Fibroblast of lung (primary cell): Measurements from ENCODE around the gene TMEM63B. TPM values are rescaled to one million over a fixed set of nuclear protein-coding genes. Genes with fewer than 3 reads are reported as not detected.
A peak's percentile ranks its signal among the peaks of the same experiment; 100 is the strongest.

Source experiments
- DNase-seq, 2 donors: peaks; one replicate each; pipeline versions ENCODE4 v3.0.0 to v3.0.0-alpha.2; 2010; ENCODE audit warnings: low read depth in 2 of 2
- H2AFZ ChIP-seq: 2 replicates; pipeline ENCODE4 v1.5.1; 2012; ENCODE audit warnings: low read length, control low read depth, inconsistent platforms
- H3K27ac ChIP-seq: 2 replicates; pipeline ENCODE4 v1.5.1; 2011; ENCODE audit warnings: low read length, control low read depth; ENCODE audit not compliant: insufficient read depth
- H3K27me3 ChIP-seq: 2 replicates; pipeline ENCODE4 v1.5.1; 2011; ENCODE audit warnings: mild to moderate bottlenecking, low read length; ENCODE audit not compliant: control insufficient read depth, insufficient read depth
- H3K36me3 ChIP-seq: 2 replicates; pipeline ENCODE4 v1.5.1; 2011; ENCODE audit warnings: low read length; ENCODE audit not compliant: control insufficient read depth, insufficient read depth
- H3K4me1 ChIP-seq: 2 replicates; pipeline ENCODE4 v1.5.1; 2011; ENCODE audit warnings: low read length; ENCODE audit not compliant: control insufficient read depth, insufficient read depth; ENCODE audit errors: extremely low read depth
- H3K4me2 ChIP-seq: 2 replicates; pipeline ENCODE4 v1.5.1; 2011; ENCODE audit warnings: low read length, control low read depth; ENCODE audit not compliant: insufficient read depth; ENCODE audit errors: extremely low read depth
- H3K4me3 ChIP-seq, 4 experiments: fragments of 200-600 bp in 1 of 4; sonication (generic) in 1 of 4; replicated peaks in 1 of 4; 2 replicates each; pipeline ENCODE4 v1.5.1; 2011 to 2016; ENCODE audit warnings: low read length in 4 of 4, low read depth in 3 of 4, mild to moderate bottlenecking in 3 of 4, control low read depth in 2 of 4, inconsistent platforms in 1 of 4, mixed read lengths in 1 of 4; ENCODE audit not compliant: insufficient read depth in 1 of 4; ENCODE audit errors: control extremely low read depth in 1 of 4
- H3K79me2 ChIP-seq: 2 replicates; pipeline ENCODE4 v1.5.1; 2012; ENCODE audit warnings: mild to moderate bottlenecking, low read length, inconsistent platforms; ENCODE audit not compliant: control insufficient read depth, insufficient read depth
- H3K9ac ChIP-seq: 2 replicates; pipeline ENCODE4 v1.5.1; 2011; ENCODE audit warnings: mild to moderate bottlenecking, low read length, control low read depth; ENCODE audit not compliant: insufficient read depth
- H3K9me3 ChIP-seq: 2 replicates; pipeline ENCODE4 v1.5.1; 2012; ENCODE audit warnings: low read depth, low read length; ENCODE audit not compliant: control insufficient read depth, insufficient read depth
- H4K20me1 ChIP-seq: 2 replicates; pipeline ENCODE4 v1.5.1; 2011; ENCODE audit warnings: low read length; ENCODE audit not compliant: control insufficient read depth, insufficient read depth; ENCODE audit errors: extremely low read depth
- CTCF ChIP-seq, 2 donors: IDR thresholded peaks in 1 of 2; conservative IDR thresholded peaks in 1 of 2; 1 replicate in 1 of 2; 2 replicates in 1 of 2; pipeline ENCODE4 v1.5.1; 2011 to 2012; ENCODE audit warnings: low read length in 2 of 2, control low read depth in 1 of 2, inconsistent platforms in 1 of 2, low read depth in 1 of 2, mild to moderate bottlenecking in 1 of 2
- EZH2 ChIP-seq: IDR thresholded peaks from 2 replicates; pipeline ENCODE4 v1.5.1; 2012; ENCODE audit warnings: low read length, control low read depth, mild to moderate bottlenecking; ENCODE audit errors: missing control alignments
- polyA plus RNA-seq, 2 donors: library from polyadenylated mRNA; depleted of rRNA in 1 of 2; stranded (reverse) in 1 of 2; unstranded in 1 of 2; fragments of >200 nt; gene quantifications; 2 replicates each; pipeline ENCODE4 v1.2.1, GENCODE V29; 2011 to 2012; ENCODE audit warnings: missing spikeins in 1 of 2
- total RNA-seq: library from RNA; depleted of rRNA; stranded (reverse); fragments of >200 nt; gene quantifications from 2 replicates; pipeline ENCODE4 v1.2.1, GENCODE V29; 2014

The TMEM63B gene
- total and polyA plus RNA-seq, 2 donors (not counting 1 experiment from before 2014, with no cell fraction given), result 32.2 to 42.1 TPM

GRCh38 chr6:44133003-44133931 lies 5.9 kb downstream of the TMEM63B start:
- peaks cover 8% of the 10 kb centered on the region for H3K79me2 ChIP-seq
- no peak for TF ChIP-seq EZH2
- peak; percentile 8 to 9 for TF ChIP-seq CTCF (conservative IDR thresholded peaks at IDR 0.05 in 1 of 2, IDR thresholded peaks at IDR 0.05 in 1 of 2; ENCODE audit: low read depth in 1 of 2, low read length in 2 of 2)
- H3K4me2 ChIP-seq, result peak overlapping the region; percentile 32
- H3K27me3 ChIP-seq, result no peaks in the 10 kb centered on the region
- peaks cover 8% of the 10 kb centered on the region for H3K36me3 ChIP-seq
- H3K27ac ChIP-seq, result no peak overlapping the region
- H2AFZ ChIP-seq, result peak overlapping the region; percentile 34
- H3K4me3 ChIP-seq, result peak overlapping the region in 1 of 4 experiments; percentile 14
- H3K9ac ChIP-seq, result no peak overlapping the region
- no peaks in the 10 kb centered on the region for H4K20me1 ChIP-seq
- peak; percentile 13 to 39 for DNase-seq
- H3K4me1 ChIP-seq, result peaks cover 7% of the 10 kb centered on the region
- no peaks in the 10 kb centered on the region for H3K9me3 ChIP-seq

GRCh38 chr6:44133981-44134711 lies 6.8 kb downstream of the TMEM63B start:
- Histone ChIP-seq H3K9ac (no peak overlapping the region), H2AFZ (no peak overlapping the region), H3K36me3 (peaks cover 8% of the 10 kb centered on the region), H3K9me3 (no peaks in the 10 kb centered on the region), H3K27me3 (no peaks in the 10 kb centered on the region), H3K79me2 (peaks cover 3% of the 10 kb centered on the region), H3K4me1 (peaks cover 3% of the 10 kb centered on the region), H4K20me1 (no peaks in the 10 kb centered on the region), H3K27ac (no peak overlapping the region), H3K4me2 (no peak overlapping the region), H3K4me3 (no peak overlapping the region)
- TF ChIP-seq EZH2 (no peak), CTCF (conservative IDR thresholded peaks at IDR 0.05 in 1 of 2, IDR thresholded peaks at IDR 0.05 in 1 of 2; ENCODE audit: low read depth in 1 of 2, low read length in 2 of 2) (no peak)
- DNase-seq, result no peak

- Histone ChIP-seq H3K9ac (no peak overlapping the region), H3K27me3 (no peaks in the 10 kb centered on the region), H3K9me3 (no peaks in the 10 kb centered on the region), H2AFZ (no peak overlapping the region), H3K36me3 (peaks cover 10% of the 10 kb centered on the region), H3K4me3 (no peak overlapping the region), H3K27ac (no peak overlapping the region), H3K79me2 (peaks cover 1% of the 10 kb centered on the region), H3K4me1 (peaks cover 3% of the 10 kb centered on the region), H3K4me2 (no peak overlapping the region), H4K20me1 (no peaks in the 10 kb centered on the region)
- TF ChIP-seq CTCF (conservative IDR thresholded peaks at IDR 0.05 in 1 of 2, IDR thresholded peaks at IDR 0.05 in 1 of 2; ENCODE audit: low read depth in 1 of 2, low read length in 2 of 2), result no peak
- TF ChIP-seq EZH2, result no peak
- no peak for DNase-seq
These were observed 7.9 kb downstream of the TMEM63B start for GRCh38 chr6:44135173-44135758.
